Measurements from ENCODE around the gene TMPRSS7.

The TMPRSS7 gene

GRCh38 chr3:112072387-112073060, 38.0 kb downstream of the TMPRSS7 start:
- peak; percentile 16 to 29 for DNase-seq (ENCODE audit: low read depth in 2 of 2)

- DNase-seq (ENCODE audit: low read depth in 2 of 2): no peak
Measured at GRCh38 chr3:112074006-112074405, 39.5 kb downstream of the TMPRSS7 start.

- no peak for DNase-seq (ENCODE audit: low read depth in 2 of 2)
Measured at GRCh38 chr3:112074616-112075497, 40.3 kb downstream of the TMPRSS7 start.

- DNase-seq (ENCODE audit: low read depth in 2 of 2): no peak
Measured at GRCh38 chr3:112078125-112079083, 43.9 kb downstream of the TMPRSS7 start.

GRCh38 chr3:112083239-112083638, 48.7 kb downstream of the TMPRSS7 start:
- DNase-seq (ENCODE audit: low read depth in 2 of 2): no peak

GRCh38 chr3:112084980-112085705, 50.6 kb downstream of the TMPRSS7 start:
- DNase-seq (ENCODE audit: low read depth in 2 of 2): no peak

GRCh38 chr3:112085735-112086075, 51.2 kb downstream of the TMPRSS7 start:
- DNase-seq (ENCODE audit: low read depth in 2 of 2): no peak

GRCh38 chr3:112086076-112086854, 51.7 kb downstream of the TMPRSS7 start, which contains the start of gene C3orf52:
Gene C3orf52, plus strand, starts transcription at chr3:112086389. Its CDS starts 19 bp downstream, at chr3:112086408.
- peak; percentile 12 for DNase-seq (ENCODE audit: low read depth in 2 of 2)

GRCh38 chr3:112086875-112087524, 52.5 kb downstream of the TMPRSS7 start:
- no peak for DNase-seq (ENCODE audit: low read depth in 2 of 2)

GRCh38 chr3:112087746-112088145, 53.2 kb downstream of the TMPRSS7 start:
- DNase-seq (ENCODE audit: low read depth in 2 of 2): no peak

- DNase-seq (ENCODE audit: low read depth in 2 of 2): no peak
Measured at GRCh38 chr3:112088944-112089343, 54.4 kb downstream of the TMPRSS7 start.

- no peak for DNase-seq (ENCODE audit: low read depth in 2 of 2)
Measured at GRCh38 chr3:112089956-112090886, 55.7 kb downstream of the TMPRSS7 start.

- DNase-seq (ENCODE audit: low read depth in 2 of 2): no peak
Measured at GRCh38 chr3:112090887-112091586, 56.5 kb downstream of the TMPRSS7 start.

GRCh38 chr3:112092496-112093179, 58.1 kb downstream of the TMPRSS7 start:
- DNase-seq (ENCODE audit: low read depth in 2 of 2): no peak

- DNase-seq (ENCODE audit: low read depth in 2 of 2): no peak
Measured at GRCh38 chr3:112093180-112093522, 58.6 kb downstream of the TMPRSS7 start.

- no peak for DNase-seq (ENCODE audit: low read depth in 2 of 2)
Measured at GRCh38 chr3:112095731-112096130, 61.2 kb downstream of the TMPRSS7 start.

- no peak for DNase-seq (ENCODE audit: low read depth in 2 of 2)
Measured at GRCh38 chr3:112096176-112096575, 61.6 kb downstream of the TMPRSS7 start.

GRCh38 chr3:112097378-112097777, 62.8 kb downstream of the TMPRSS7 start:
- no peak for DNase-seq (ENCODE audit: low read depth in 2 of 2)

Measured in stimulated activated CD8-positive, alpha-beta memory T cell treated with anti-CD3 and anti-CD28 coated beads, Interleukin-2, amount 100 ng/mL, for 1 hour (primary cell).